Esophagus muscularis mucosa (tissue), 4 donors: ENCODE measurements around the gene GLOD4. TPM values are rescaled to one million over a fixed set of nuclear protein-coding genes. Genes with fewer than 3 reads are reported as not detected.
A peak's percentile ranks its signal among the peaks of the same experiment; 100 is the strongest.
"Not testable (repeated sequence)": the region's sequence is repeated elsewhere in the genome, so short reads cannot be mapped to it uniquely, and the experiment has no call there.

Experiments used
- DNase-seq: peaks from one replicate; pipeline ENCODE4 v3.0.0-alpha.2; 2017; ENCODE audit errors: extremely low spot score
- H3K27ac ChIP-seq, 4 donors: fragments of 200-600 bp; sonication (generic); replicated peaks in 1 of 4; 1 replicate in 3 of 4; 2 replicates in 1 of 4; pipeline ENCODE4 v1.5.1; 2016 to 2019; ENCODE audit warnings: mild to moderate bottlenecking in 1 of 4
- H3K27me3 ChIP-seq, 4 donors: fragments of 200-600 bp; sonication (generic); one replicate each; pipeline versions ENCODE4 v1.5.1 to v1.6.0; 2016 to 2019
- H3K36me3 ChIP-seq, 4 donors: fragments of 200-600 bp; sonication (generic); one replicate each; pipeline ENCODE4 v1.5.1; 2016 to 2019
- H3K4me1 ChIP-seq, 4 donors: fragments of 200-600 bp; sonication (generic); one replicate each; pipeline ENCODE4 v1.5.1; 2016 to 2019
- H3K4me3 ChIP-seq, 4 donors: fragments of 200-600 bp; sonication (generic); 1 replicate in 2 of 4; 2 replicates in 2 of 4; pipeline ENCODE4 v1.5.1; 2016 to 2019; ENCODE audit warnings: mild to moderate bottlenecking in 4 of 4, moderate library complexity in 1 of 4
- H3K9me3 ChIP-seq, 4 donors: fragments of 200-600 bp; sonication (generic); 1 replicate in 3 of 4; 2 replicates in 1 of 4; pipeline ENCODE4 v1.5.1; 2016 to 2019
- CTCF ChIP-seq, 3 experiments: fragments of 200-600 bp in 2 of 3; fragments of 450-650 bp in 1 of 3; sonication (generic) in 2 of 3; IDR thresholded peaks; one replicate each; pipeline ENCODE4 v1.5.1; 2017 to 2019; ENCODE audit warnings: antibody characterized with exemption in 3 of 3, mild to moderate bottlenecking in 2 of 3, moderate library complexity in 1 of 3
- EP300 ChIP-seq: sonication (generic); formaldehyde crosslinking; IDR thresholded peaks from one replicate; pipeline ENCODE4 v1.6.1; 2017; ENCODE audit warnings: antibody characterized with exemption
- POLR2A ChIP-seq: fragments of 450-650 bp; IDR thresholded peaks from one replicate; pipeline ENCODE4 v1.6.1; 2017; ENCODE audit warnings: antibody characterized with exemption, moderate library complexity, mild to moderate bottlenecking, low read depth
- POLR2AphosphoS5 ChIP-seq, 2 donors: sonication (generic); formaldehyde crosslinking; IDR thresholded peaks; one replicate each; pipeline ENCODE4 v1.6.1; 2017; ENCODE audit warnings: antibody characterized with exemption in 2 of 2
- WGBS: methylation state at CpG from one replicate; pipeline ENCODE4 v1.1.5; 2018; 5-methylcytosine and 5-hydroxymethylcytosine counted together
- intact Hi-C: fragments of 100-400 bp; cut with DNase I; formaldehyde crosslinking; loops from one replicate; pipeline ENCODE4 v1.15.1; 2023
- total RNA-seq, 4 donors: library from RNA; depleted of rRNA; stranded (reverse); fragments of >200 nt; gene quantifications; one replicate each; pipeline versions ENCODE4 v1.1.0 to v1.2.1, GENCODE V29; 2016

The GLOD4 gene
- total RNA-seq, 4 donors from 2014 or later = 25.7 to 73.6 (median 53.9) TPM

- Histone ChIP-seq H3K9me3 (no peaks in the 10 kb centered on the region), H3K36me3 (peaks cover 0 to 35% (median 25%) of the 10 kb centered on the region in 4 donors), H3K27me3 (no peaks in the 10 kb centered on the region), H3K27ac (peak overlapping the region; percentile 58 to 79 (median 70)), H3K4me1 (peaks cover 11 to 48% (median 30%) of the 10 kb centered on the region in 4 donors), H3K4me3 (peak overlapping the region; percentile 35 to 38 (median 36))
- DNase-seq = no peak
- intact Hi-C loops = loop anchor here (2.0 to 10.0 kb wide), 2 partner anchors 60 to 262 kb away; no protein-coding TSS in a partner anchor
- TF ChIP-seq EP300 (no peak), CTCF (IDR thresholded peaks at IDR 0.05) (no peak), POLR2AphosphoS5 (IDR thresholded peaks at IDR 0.05) (no peak), POLR2A (no peak)
- 72% methylated on average over 14 of the region's 14 CpGs for WGBS
Observed at GRCh38 chr17:795276-795675, 13.2 kb upstream of the GLOD4 start.

- 14% methylated on average over 18 of the region's 18 CpGs for WGBS
- peak overlapping the region; percentile 58 to 79 (median 70) for H3K27ac ChIP-seq
- intact Hi-C loops = loop anchor here (1.0 to 10.0 kb wide), 3 partner anchors 60 to 262 kb away; no protein-coding TSS in a partner anchor
Observed at GRCh38 chr17:794876-795275, 12.8 kb upstream of the GLOD4 start.

GRCh38 chr17:792277-792676 is 10.2 kb upstream of the GLOD4 start:
- peak overlapping the region in 1 of 4 donors; percentile 3 for H3K27ac ChIP-seq
- intact Hi-C loops = loop anchor here (10.0 kb wide), 1 partner anchor 63 kb away; no protein-coding TSS in a partner anchor
- 62% methylated on average over 9 of the region's 9 CpGs for WGBS
- no peaks in the 10 kb centered on the region for H3K9me3 ChIP-seq
- H3K4me3 ChIP-seq = no peak overlapping the region
- no peak for TF ChIP-seq EP300
- TF ChIP-seq CTCF (IDR thresholded peaks at IDR 0.05) = no peak
- peak in 1 of 2 donors; percentile 11 for TF ChIP-seq POLR2AphosphoS5 (IDR thresholded peaks at IDR 0.05)
- no peak for TF ChIP-seq POLR2A
- DNase-seq = no peak
- H3K4me1 ChIP-seq = peaks cover 11 to 55% (median 37%) of the 10 kb centered on the region in 4 donors
- H3K36me3 ChIP-seq = peaks cover 21 to 54% (median 47%) of the 10 kb centered on the region in 4 donors
- no peaks in the 10 kb centered on the region for H3K27me3 ChIP-seq

More at GRCh38 chr17:794876-795275, 12.8 kb upstream of the GLOD4 start:
- Histone ChIP-seq H3K9me3 (no peaks in the 10 kb centered on the region), H3K4me3 (peak overlapping the region; percentile 35 to 38 (median 36)), H3K27me3 (no peaks in the 10 kb centered on the region), H3K36me3 (peaks cover 0 to 35% (median 27%) of the 10 kb centered on the region in 4 donors), H3K4me1 (peaks cover 11 to 52% (median 34%) of the 10 kb centered on the region in 4 donors)
- peak; percentile 88 to 93 (median 90) for TF ChIP-seq CTCF (IDR thresholded peaks at IDR 0.05)
- TF ChIP-seq POLR2AphosphoS5 (IDR thresholded peaks at IDR 0.05) = peak; percentile 67
- no peak for TF ChIP-seq EP300
- no peak for TF ChIP-seq POLR2A
- DNase-seq = peak; percentile 94

- no peak for TF ChIP-seq POLR2A
- no peak for TF ChIP-seq EP300
- no peak for TF ChIP-seq POLR2AphosphoS5 (IDR thresholded peaks at IDR 0.05)
- intact Hi-C loops = loop anchor here (10.0 kb wide), 1 partner anchor 63 kb away; no protein-coding TSS in a partner anchor
- peaks cover 21 to 58% (median 48%) of the 10 kb centered on the region in 4 donors for H3K36me3 ChIP-seq
- no peak overlapping the region for H3K4me3 ChIP-seq
- no peak for DNase-seq
- H3K9me3 ChIP-seq = no peaks in the 10 kb centered on the region
- H3K27me3 ChIP-seq = no peaks in the 10 kb centered on the region
- peaks cover 11 to 55% (median 37%) of the 10 kb centered on the region in 4 donors for H3K4me1 ChIP-seq
- 77% methylated on average over 12 of the region's 19 CpGs for WGBS
- peak overlapping the region in 1 of 4 donors; percentile 3 for H3K27ac ChIP-seq
Observed at GRCh38 chr17:791829-792228, 9.7 kb upstream of the GLOD4 start.

GRCh38 chr17:790874-791247 is 8.8 kb upstream of the GLOD4 start:
- DNase-seq, H3K27ac ChIP-seq, H3K4me3 ChIP-seq, H3K9me3 ChIP-seq, H3K27me3 ChIP-seq: not testable (repeated sequence)
- WGBS = 52% methylated on average over 4 of the region's 12 CpGs
- H3K4me1 ChIP-seq = peaks cover 11 to 55% (median 37%) of the 10 kb centered on the region in 4 donors
- intact Hi-C loops = loop anchor here (10.0 kb wide), 1 partner anchor 64 kb away; no protein-coding TSS in a partner anchor
- peaks cover 21 to 61% (median 52%) of the 10 kb centered on the region in 4 donors for H3K36me3 ChIP-seq
